HepG2 (cell line): Measurements from ENCODE around the gene SLC25A47. TPM values are rescaled to one million over a fixed set of nuclear protein-coding genes. Genes with fewer than 3 reads are reported as not detected.
A peak's percentile ranks its signal among the peaks of the same experiment; 100 is the strongest.

Experiments
- BRCA1 ChIP-seq: sonication (generic); formaldehyde crosslinking; IDR thresholded peaks from 2 replicates; pipeline ENCODE4 v1.4.0; 2020; ENCODE audit warnings: missing genetic modification reagents
- CREM ChIP-seq, 2 experiments: sonication (generic) in 1 of 2; formaldehyde crosslinking in 1 of 2; IDR thresholded peaks; 2 replicates each; pipeline versions ENCODE4 v1.4.0 to v1.6.1; 2016 to 2020; ENCODE audit warnings: antibody characterized with exemption in 1 of 2, mild to moderate bottlenecking in 1 of 2, missing genetic modification reagents in 1 of 2
- ETS1 ChIP-seq: sonication (generic); formaldehyde crosslinking; IDR thresholded peaks from 2 replicates; pipeline ENCODE4 v1.4.0; 2020; ENCODE audit warnings: missing genetic modification reagents
- GTF2F1 ChIP-seq: fragments of 150-350 bp; IDR thresholded peaks from 2 replicates; pipeline ENCODE4 v1.6.1; 2014; ENCODE audit warnings: low read length
- IKZF4 ChIP-seq: sonication (generic); formaldehyde crosslinking; IDR thresholded peaks from 2 replicates; pipeline ENCODE4 v1.5.1; 2020; ENCODE audit warnings: borderline replicate concordance, mild to moderate bottlenecking, low read depth, missing genetic modification reagents; ENCODE audit errors: not compliant biosample characterization
- NCOA1 ChIP-seq: sonication (generic); formaldehyde crosslinking; IDR thresholded peaks from 2 replicates; pipeline ENCODE4 v1.9.0; 2021; ENCODE audit warnings: missing genetic modification reagents
- PRDM10 ChIP-seq: sonication (generic); formaldehyde crosslinking; IDR thresholded peaks from 2 replicates; pipeline ENCODE4 v1.4.0; 2020; ENCODE audit warnings: low read depth, missing genetic modification reagents
- ZBTB46 ChIP-seq: sonication (generic); formaldehyde crosslinking; IDR thresholded peaks from 2 replicates; pipeline ENCODE4 v1.4.0; 2020; ENCODE audit warnings: mild to moderate bottlenecking, missing genetic modification reagents, borderline replicate concordance
- ZNF605 ChIP-seq: sonication (generic); formaldehyde crosslinking; IDR thresholded peaks from 2 replicates; pipeline ENCODE4 v1.8.0; 2022; ENCODE audit warnings: mild to moderate bottlenecking, missing genetic modification reagents
- ZNF770 ChIP-seq: sonication (generic); formaldehyde crosslinking; IDR thresholded peaks from 2 replicates; pipeline ENCODE4 v1.5.0; 2020; ENCODE audit warnings: mild to moderate bottlenecking, missing genetic modification reagents
- ZNF772 ChIP-seq: sonication (generic); formaldehyde crosslinking; IDR thresholded peaks from 2 replicates; pipeline ENCODE4 v1.5.0; 2020; ENCODE audit warnings: mild to moderate bottlenecking, missing genetic modification reagents
- polyA plus RNA-seq, 8 experiments: library from polyadenylated mRNA; depleted of rRNA in 3 of 8; stranded (reverse) in 7 of 8; unstranded in 1 of 8; fragments of >200 nt; fragmentation: Illumina TruSeq in 4 of 8; extraction: Trizol in 4 of 8; gene quantifications; 2 replicates each; pipeline versions ENCODE4 v1.2.1 to v1.2.3, GENCODE V29; 2011 to 2016; ENCODE audit warnings: low read depth in 4 of 8, missing spikeins in 1 of 8, mixed read lengths in 1 of 8; ENCODE audit not compliant: insufficient read depth in 1 of 8
- total RNA-seq, 5 experiments: library from RNA; depleted of rRNA; stranded (reverse); fragments of >200 nt; fragmentation: Illumina TruSeq; extraction: Trizol; gene quantifications; 2 replicates each; pipeline ENCODE4 v1.2.3, GENCODE V29; 2016; ENCODE audit warnings: low read depth in 1 of 5

Gene SLC25A47
- total and polyA plus RNA-seq, 2 of the 13 experiments (the other 11 are each of a cell fraction or from before 2014, with no cell fraction given): 1.0 to 1.7 TPM

GRCh38 chr14:100306101-100306997 lies 16.8 kb upstream of the SLC25A47 start, which contains the start of gene SLC25A29 (continued):
- TF ChIP-seq NCOA1 (no peak), ETS1 (CRISPR knock-in tag) (no peak), IKZF4 (CRISPR knock-in tag) (no peak), PRDM10 (no peak), GTF2F1 (no peak), BRCA1 (CRISPR knock-in tag) (no peak), CREM (IDR thresholded peaks at IDR 0.05) (no peak), CREM (CRISPR knock-in tag; IDR thresholded peaks at IDR 0.05) (no peak), ZNF605 (peak; percentile 66; the same call in 1 of the 2 replicates), ZNF770 (no peak), ZBTB46 (CRISPR knock-in tag) (no peak), ZNF772 (peak; percentile 66; the same call in 1 of the 2 replicates)
